H1 (cell line): ENCODE measurements around the gene ERCC6L. TPM values are rescaled to one million over a fixed set of nuclear protein-coding genes. Genes with fewer than 3 reads are reported as not detected.

Source experiments
- ATF3 ChIP-seq: IDR thresholded peaks from 2 replicates; pipeline ENCODE4 v1.6.1; 2011; ENCODE audit warnings: low read depth, mild to moderate bottlenecking, low read length; ENCODE audit not compliant: insufficient read depth
- FOSL1 ChIP-seq: IDR thresholded peaks from 2 replicates; pipeline ENCODE4 v1.6.1; 2011; ENCODE audit warnings: mild to moderate bottlenecking, low read depth, low read length, moderate library complexity; ENCODE audit not compliant: insufficient read depth
- HDAC6 ChIP-seq: IDR thresholded peaks from one replicate; pipeline ENCODE4 v1.7.1; 2012; ENCODE audit warnings: low read depth, mild to moderate bottlenecking, inconsistent platforms, low read length, moderate library complexity
- KDM1A ChIP-seq: fragments of 200-600, 300-600 bp; sonication (generic); IDR thresholded peaks from 2 replicates; pipeline ENCODE4 v1.7.1; 2016; ENCODE audit warnings: mild to moderate bottlenecking, low read length, borderline replicate concordance
- KDM5A ChIP-seq: fragments of 200-600 bp; IDR thresholded peaks from 2 replicates; pipeline ENCODE4 v1.7.1; 2012; ENCODE audit warnings: mild to moderate bottlenecking, low read length, inconsistent platforms, mixed read lengths
- NANOG ChIP-seq: IDR thresholded peaks from 2 replicates; pipeline ENCODE4 v1.6.1; 2011; ENCODE audit warnings: low read length, low read depth, mild to moderate bottlenecking, inconsistent platforms; ENCODE audit not compliant: insufficient read depth, poor library complexity, severe bottlenecking
- RXRA ChIP-seq: IDR thresholded peaks from 2 replicates; pipeline ENCODE4 v1.6.1; 2011; ENCODE audit warnings: low read depth, mild to moderate bottlenecking, low read length, moderate library complexity; ENCODE audit not compliant: insufficient read depth
- SIX5 ChIP-seq: IDR thresholded peaks from 2 replicates; pipeline ENCODE4 v1.6.1; 2011; ENCODE audit warnings: mild to moderate bottlenecking, low read depth, low read length
- polyA plus RNA-seq, 7 experiments: library from polyadenylated mRNA; depleted of rRNA in 3 of 7; stranded (reverse) in 5 of 7; unstranded in 2 of 7; fragments of >200 nt in 5 of 7; fragments of 200-250 nt in 2 of 7; gene quantifications; 1 replicate in 5 of 7; 2 replicates in 1 of 7; 4 replicates in 1 of 7; pipeline versions ENCODE4 v1.2.1 to v1.2.3, GENCODE V29; 2011 to 2013; ENCODE audit warnings: missing spikeins in 2 of 7, mixed read lengths in 2 of 7
- total RNA-seq: library from RNA; stranded (reverse); fragmentation: NEBNext Ultra II Directional; extraction: Animal tissue kit (Norgen Biotek cat#: 25700); gene quantifications from 2 replicates; pipeline ENCODE4 v1.2.1, GENCODE V29; 2021

Gene ERCC6L
- total and polyA plus RNA-seq, 2 of the 8 experiments (the other 6 are each of a cell fraction or from before 2014, with no cell fraction given): 4.0 to 23.9 TPM

GRCh38 chrX:72201836-72202536 lies 36.8 kb downstream of the ERCC6L start (continued):
- TF ChIP-seq ATF3 (no peak), RXRA (no peak), NANOG (no peak), SIX5 (no peak), FOSL1 (no peak), KDM1A (no peak), HDAC6 (no peak), KDM5A (no peak)
